HG03565 (cell line): Measurements from ENCODE around the gene NDST4.
"Not testable (repeated sequence)": the region's sequence is repeated elsewhere in the genome, so short reads cannot be mapped to it uniquely, and the experiment has no call there.

ENCODE experiments used
- ATAC-seq: cut with Tn5 transposase; IDR thresholded peaks from one replicate; pipeline ENCODE4 v1.9.1; 2021; ENCODE audit warnings: mild to moderate bottlenecking, moderate library complexity; ENCODE audit not compliant: unreplicated experiment

The NDST4 gene

GRCh38 chr4:115058533-115058932 lies 54.9 kb downstream of the NDST4 start:
- no peak for ATAC-seq

DNA sequence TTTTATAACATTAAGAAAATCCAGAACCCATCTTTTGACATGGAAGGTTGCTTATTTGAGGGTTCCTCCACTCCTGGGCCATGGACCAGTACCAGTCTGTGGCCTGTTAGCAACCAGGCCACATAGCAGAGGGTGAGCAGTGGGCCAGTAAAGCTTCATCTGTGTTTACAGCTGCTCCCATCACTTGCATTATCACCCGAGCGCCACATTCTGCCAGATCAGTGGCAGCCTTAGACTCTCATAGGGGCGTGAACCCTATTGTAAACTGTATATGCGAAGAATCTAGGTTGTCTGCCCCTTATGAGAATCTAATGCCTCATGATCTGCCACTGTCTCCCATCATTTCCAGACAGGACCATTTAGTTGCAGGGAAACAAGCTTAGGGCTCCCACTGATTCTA lies 58.6 kb downstream of the NDST4 start:
- ATAC-seq: no peak

GRCh38 chr4:115053313-115053712 lies 60.1 kb downstream of the NDST4 start:
- ATAC-seq: no peak

GRCh38 chr4:115042496-115042895 lies 70.9 kb downstream of the NDST4 start:
- ATAC-seq: peak; percentile 63

GRCh38 chr4:115030281-115030680 lies 83.1 kb downstream of the NDST4 start:
- no peak for ATAC-seq

DNA sequence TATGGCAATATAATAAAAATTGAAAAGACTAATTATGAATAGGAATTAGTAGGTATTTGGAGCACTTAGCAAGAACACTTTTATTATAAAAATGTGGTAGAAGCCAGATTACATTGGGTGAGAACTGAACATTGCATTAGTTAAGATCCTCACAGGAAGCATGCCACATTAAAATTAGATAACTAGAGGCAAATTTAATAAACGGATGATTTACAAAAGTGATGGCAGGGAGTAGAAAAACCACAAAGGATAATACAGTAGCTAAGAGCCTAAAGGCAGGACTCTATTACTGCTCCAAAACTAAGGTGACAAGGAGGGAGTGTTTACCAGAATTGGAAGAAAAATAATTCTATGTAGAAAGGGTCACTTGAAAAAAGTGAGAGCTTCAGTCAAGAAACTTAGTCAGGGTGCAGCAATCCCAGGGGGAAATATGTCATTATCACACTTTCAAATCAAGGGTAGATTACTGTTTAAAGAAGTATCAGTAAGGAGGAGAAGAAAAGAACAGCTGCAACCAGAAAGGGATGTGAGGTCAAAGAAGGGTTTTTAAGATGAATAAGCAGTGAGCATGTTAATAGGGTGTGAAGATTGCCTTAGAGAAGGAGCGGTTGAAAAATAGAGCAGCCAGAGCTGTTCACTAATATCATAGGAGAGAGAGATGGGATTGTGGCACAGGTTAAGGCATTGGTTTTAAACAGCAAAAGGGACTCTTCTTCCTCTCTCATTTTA lies 84.6 kb downstream of the NDST4 start:
- no peak for ATAC-seq

GRCh38 chr4:114999880-115000279 lies 113.5 kb downstream of the NDST4 start:
- ATAC-seq: no peak

- ATAC-seq: no peak
Observed at GRCh38 chr4:114998316-114998715, 115.1 kb downstream of the NDST4 start.

DNA sequence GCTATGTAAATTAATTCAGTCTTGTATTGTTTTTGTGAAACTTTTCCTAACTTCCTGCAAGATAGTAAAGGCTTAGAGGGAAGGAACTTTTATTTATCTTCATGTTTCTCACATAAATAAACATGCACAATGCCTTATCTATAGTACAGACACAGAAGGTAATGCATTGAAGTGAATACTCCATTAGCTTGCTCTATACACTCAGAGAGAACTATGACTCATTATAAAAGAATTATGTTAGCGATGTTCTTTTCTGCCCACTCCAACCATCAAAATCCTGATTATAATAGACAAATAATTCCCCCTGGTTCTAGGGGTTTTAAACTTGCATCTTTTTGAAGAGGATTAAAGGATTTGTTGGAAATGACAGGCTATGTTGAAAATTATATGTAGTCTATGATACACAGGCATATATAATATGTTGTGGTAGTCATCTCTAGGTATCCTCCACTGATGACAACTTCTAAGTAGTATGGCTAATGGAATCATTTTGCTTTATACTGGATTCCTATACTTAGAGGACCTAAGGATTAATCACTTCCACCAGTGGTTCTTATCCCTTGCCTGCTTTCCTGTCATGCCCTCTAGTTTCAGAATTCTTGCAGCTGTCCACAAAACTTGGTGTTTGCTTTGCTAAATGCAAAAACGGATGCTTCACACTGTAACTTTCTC lies 115.7 kb downstream of the NDST4 start:
- no peak for ATAC-seq

DNA sequence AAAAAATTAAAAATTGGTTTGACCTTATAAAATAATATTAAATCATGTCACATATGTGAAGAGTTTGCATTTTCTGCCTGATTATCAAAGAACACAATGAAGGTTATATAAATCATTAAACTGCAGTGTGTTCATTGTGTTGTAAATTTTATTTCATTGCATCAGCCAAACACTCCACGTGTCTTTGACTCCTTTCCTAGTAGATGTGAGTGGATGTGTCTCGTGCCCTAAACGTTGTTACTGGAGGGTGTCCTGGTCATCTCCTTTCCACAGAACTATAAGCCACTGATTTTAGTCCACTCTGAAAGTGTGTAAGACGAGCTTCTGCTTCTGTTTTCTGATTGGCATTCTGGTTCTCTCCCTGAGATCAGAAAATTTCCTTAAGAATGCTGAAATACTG lies 127.3 kb downstream of the NDST4 start:
- ATAC-seq: no peak

- ATAC-seq: no peak
Observed at GRCh38 chr4:114980932-114981708, 132.3 kb downstream of the NDST4 start.

DNA sequence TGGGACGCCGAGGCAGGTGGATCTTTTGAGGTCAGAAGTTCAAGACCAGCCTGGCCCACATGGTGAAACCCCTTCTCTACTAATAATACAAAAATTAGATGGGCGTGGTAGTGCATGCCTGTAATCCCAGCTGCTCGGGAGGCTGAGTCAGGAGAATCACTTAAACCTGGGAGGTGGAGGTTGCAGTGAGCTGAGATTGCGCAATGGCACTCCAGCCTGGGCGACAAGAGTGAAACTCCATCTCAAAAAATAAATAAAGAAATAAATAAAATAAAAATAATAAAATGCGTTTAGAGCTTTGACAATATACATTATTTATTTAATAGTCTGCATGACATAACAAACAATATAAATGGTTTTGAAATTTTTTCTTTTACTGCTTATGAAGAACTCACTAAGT lies 133.0 kb downstream of the NDST4 start:
- not testable (repeated sequence) for ATAC-seq

DNA sequence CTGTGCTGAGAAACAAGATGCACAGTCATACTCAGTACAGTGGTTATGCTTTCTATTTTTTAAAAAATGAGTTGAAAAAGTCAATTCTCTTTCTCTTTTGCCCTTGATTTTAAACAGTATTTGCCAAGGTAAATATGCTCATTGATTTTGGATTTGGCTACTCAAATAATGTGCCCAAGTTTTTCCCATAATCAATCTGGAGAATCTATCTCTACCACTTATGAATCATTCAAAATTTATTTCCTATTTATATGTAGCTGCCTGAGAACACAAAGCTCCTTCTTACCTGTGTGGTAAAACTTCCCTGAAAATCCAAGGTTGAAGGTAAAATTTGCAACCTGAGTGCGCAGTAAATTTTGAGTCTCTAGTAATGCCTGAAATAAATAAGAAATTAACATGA lies 136.5 kb downstream of the NDST4 start:
- no peak for ATAC-seq

DNA sequence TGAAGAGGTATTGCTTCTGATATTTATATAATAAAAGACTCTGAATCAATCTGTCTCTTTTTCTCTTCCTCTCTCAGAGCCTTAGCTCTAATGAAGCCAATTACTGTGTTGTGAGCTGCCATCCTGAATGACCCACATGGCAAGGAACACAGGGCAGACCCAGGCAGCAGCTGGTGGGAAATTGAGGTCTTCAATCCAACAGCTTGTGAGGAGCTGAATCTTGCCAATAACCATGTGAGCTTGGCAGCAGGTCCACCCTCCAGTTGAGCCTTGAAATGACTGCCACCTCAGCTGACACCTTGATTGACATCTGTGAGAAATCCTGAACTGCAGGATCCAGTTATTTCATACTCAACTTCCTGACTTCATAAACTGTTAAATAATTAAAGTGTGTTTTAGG lies 149.4 kb downstream of the NDST4 start:
- no peak for ATAC-seq

DNA sequence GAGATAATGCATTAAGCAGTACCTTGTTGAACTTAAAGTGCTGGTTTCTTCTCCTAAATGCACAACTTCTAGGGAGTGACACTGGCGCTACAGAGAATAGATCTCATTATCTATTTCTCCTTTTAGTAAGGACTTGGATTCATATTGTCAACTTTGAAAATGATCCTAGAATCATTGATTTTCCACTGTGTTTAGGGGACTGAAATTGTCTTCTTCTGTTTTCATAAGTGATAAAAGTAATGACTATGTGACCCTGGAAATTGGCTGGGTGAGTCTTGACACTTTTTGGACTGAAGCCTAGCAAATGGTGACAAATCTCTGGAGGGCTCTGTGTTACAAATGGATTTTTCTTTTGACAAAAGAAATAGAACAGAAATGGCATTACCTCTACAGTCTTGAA lies 167.8 kb downstream of the NDST4 start:
- ATAC-seq: no peak

DNA sequence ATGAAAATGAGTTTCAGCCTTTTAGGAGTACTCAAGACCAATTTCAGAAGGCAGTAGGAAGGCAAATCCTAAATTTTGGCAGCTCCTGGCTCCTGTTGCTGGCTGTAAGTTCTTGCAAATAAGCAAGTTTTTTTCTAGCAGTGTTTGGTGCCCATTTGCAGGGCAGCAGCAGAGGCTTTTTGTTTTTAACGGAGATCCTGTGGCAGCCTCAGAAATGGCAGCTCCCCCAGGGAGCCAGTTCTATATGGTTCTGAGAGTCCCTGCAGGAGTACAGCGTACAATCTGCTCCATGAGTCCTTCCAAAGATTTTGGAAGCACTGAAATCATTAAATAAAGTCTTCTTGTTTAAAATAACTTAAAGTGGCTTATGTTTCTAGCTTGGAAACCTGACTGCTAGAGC lies 171.9 kb downstream of the NDST4 start:
- ATAC-seq: no peak

DNA sequence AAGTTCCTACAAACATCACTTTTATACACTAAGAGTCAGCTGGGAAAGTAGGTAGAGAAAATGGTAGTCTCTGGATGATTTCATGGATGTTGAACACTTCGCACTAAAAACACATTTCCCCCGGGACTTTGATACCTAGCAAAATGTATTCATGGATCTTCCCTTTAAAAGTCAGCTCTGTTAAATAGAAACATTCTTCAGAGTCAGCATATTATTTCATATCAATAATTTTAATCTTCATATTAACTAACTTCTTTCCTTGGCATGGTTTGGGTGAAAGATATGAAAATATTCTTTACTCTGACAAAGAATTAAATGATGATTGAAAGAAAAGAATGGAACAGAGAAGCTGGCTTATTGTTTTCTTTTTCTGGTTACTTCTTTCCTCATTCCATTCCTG lies 185.5 kb downstream of the NDST4 start:
- ATAC-seq: no peak

- no peak for ATAC-seq
Observed at GRCh38 chr4:114926583-114926982, 186.8 kb downstream of the NDST4 start.

- ATAC-seq: no peak
Observed at GRCh38 chr4:114924311-114924710, 189.1 kb downstream of the NDST4 start.

- no peak for ATAC-seq
Observed at GRCh38 chr4:114922592-114922933, 190.9 kb downstream of the NDST4 start.

GRCh38 chr4:114921790-114922591 lies 191.4 kb downstream of the NDST4 start:
- no peak for ATAC-seq
